Kasumi-1 (cell line): Measurements from ENCODE around the gene CMIP.

Source experiments
- DNase-seq, 2 experiments: peaks; one replicate each; lab custom pipeline; 2025; lab: John Stamatoyannopoulos, UW

The CMIP gene

DNA sequence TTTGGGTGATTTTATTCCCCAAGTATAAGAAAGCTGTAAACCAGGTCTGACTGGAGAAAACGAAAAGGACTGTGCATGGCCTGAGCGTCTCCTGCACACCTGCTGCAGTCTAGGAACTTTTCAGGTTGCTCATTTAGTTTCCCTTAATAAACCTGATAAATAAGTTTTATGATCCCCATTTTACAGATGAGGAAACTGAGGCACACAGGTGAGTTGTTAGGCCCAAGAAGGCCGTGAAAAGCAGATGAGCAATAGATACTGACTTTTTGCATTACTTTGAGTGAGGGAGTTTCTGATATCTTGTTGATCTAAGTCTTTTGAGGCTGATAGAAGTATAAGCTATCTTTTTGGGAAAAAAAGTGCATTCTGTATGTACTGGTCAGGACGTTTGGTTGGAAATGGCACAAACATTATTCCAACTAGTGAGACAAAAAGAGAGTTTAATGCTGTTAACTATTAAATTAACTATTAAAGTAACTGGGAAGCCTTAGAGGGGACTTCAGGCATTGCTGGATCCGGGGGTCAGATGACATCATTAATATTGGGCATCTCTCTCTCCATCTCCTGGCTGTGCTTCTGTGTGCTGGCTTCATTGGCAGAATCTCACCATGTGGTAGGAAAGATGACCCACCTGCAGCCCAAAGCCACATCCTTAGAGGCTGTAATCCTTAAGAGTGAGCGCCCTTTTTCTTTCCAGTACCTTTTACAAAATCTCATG, 163.4 kb downstream of the CMIP start:
- no peak for DNase-seq

DNA sequence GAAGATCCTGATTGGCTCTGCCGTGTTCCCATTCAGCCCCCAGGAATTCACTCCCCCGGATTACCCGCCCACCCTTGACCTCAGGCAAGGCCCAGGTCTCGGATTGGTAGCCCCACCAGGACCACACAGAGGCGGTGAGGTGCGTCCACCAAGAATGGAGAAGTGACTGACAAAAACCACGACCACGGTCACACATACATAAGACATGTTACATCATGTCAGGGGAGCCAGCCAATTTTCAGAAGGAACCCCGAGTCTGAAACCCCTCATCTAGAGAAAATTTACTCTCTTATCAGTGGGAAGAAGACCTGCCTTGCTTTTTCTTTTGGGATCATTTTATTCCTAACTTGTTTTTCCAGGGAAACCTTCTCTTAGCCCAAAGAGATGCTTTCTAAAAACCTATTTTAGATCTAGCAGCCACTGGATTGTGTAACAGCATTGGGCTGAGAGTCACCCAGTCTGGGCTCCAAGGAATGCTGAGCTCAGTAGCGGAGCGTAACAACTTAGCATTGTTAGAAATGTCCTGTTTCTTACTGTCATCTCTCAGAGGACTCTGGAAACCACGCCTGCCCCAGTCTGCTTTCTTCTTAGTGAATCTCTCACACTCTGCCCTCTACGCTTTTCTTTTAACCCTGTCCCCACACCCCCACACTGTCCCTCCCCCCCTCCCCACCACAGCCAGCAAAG, 164.1 kb downstream of the CMIP start:
- peak; percentile 23 to 25 for DNase-seq

DNA sequence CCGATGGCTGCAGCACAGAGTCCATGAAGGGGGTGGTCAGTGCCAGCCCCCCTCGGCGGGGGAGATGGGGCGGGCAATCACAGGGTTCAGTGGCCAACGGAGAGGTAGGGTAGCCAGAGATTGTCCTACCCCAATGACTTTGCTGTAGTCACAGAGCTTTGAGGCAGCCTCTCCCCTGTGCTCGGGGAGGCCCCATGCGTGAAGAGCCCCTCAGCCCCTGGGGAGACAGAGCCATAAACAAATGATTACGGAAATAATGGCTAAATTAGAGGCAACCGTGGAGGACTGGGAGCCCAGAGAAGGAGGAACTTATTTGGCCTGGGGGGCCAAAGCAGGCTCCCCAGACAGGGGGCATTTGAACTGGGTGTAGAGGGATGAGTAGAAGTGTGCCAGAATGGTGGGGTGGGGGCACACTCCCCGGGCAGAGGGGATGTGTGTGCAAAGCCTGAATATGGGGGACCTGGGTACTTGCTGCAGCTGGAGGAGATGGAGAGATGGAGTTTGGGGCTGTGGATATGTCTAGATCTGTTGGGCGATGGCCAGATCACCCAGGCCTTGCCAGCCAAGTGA, 164.8 kb downstream of the CMIP start:
- DNase-seq, result no peak

DNA sequence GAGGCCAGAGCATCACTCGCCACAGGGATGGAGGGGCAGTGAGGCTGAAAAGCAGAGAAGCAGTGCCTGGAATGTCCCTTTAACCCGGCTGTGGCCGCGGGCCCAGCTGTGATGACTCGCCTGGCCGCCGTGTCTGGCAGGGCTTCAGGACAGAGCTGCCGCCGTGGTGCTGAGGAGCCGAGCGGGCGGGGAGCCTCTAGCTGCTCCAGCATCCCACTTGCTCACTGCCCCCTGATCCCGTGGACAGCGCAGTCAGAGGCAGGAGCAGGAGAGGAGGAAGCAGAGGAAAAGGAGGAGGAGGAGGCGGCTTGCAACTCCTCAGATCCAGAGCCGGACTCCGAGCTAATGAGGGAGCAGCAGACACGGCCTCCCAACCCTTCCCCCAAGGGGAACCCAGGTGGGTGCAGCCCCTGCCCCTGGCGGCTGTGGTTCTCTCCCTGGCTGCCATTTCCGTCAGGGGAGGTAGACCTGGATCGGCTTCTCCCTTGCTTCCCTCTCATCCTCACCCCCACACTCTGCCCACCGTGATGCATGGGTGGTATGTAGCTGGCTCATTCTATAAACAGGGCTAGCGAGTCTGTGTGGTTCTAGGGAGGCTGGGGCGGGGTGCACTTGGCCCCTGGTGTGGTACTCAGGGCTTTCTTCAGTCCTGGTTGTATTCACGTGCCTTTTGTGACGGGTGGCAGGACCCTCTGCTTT, 165.7 kb downstream of the CMIP start:
- DNase-seq, result no peak

DNA sequence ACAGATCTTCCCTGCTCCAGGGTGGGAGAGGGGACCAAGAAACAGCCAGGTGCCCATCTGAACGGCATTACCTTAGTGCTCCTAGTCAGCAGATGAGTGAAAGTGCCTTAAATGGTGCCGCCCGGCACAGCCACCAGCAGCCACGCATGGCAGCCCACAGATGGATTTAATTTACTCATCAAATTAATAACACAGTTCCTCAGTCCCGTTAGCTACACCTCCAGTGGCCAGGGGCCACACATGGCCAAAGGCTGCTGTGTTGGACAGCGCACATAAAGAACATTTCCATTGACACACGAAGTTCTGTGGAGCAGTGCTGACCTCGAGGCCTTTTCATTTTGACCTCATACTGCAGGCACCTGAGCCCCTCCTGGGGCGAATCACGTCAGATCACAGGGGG, 166.3 kb downstream of the CMIP start:
- no peak for DNase-seq

DNA sequence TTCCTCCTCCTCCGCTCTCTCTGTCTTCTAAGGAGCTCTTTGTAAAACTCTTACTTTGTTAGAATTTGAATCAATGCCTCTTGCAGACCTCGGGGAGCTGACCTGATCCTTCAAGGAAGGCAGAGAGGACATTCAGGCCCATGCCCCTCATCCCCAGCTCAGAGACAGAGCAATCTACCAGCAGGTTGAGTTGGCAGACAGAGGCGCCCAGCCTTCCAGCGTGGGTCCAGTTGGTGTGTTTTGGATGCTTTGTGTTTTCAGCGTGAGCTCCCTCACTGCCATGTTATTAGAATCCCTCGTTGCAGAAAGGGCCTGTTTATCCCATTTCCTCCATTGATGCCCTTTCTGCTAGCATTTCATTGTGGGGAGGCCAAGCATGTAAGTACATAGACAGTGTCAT, 167.1 kb downstream of the CMIP start:
- DNase-seq, result no peak

DNA sequence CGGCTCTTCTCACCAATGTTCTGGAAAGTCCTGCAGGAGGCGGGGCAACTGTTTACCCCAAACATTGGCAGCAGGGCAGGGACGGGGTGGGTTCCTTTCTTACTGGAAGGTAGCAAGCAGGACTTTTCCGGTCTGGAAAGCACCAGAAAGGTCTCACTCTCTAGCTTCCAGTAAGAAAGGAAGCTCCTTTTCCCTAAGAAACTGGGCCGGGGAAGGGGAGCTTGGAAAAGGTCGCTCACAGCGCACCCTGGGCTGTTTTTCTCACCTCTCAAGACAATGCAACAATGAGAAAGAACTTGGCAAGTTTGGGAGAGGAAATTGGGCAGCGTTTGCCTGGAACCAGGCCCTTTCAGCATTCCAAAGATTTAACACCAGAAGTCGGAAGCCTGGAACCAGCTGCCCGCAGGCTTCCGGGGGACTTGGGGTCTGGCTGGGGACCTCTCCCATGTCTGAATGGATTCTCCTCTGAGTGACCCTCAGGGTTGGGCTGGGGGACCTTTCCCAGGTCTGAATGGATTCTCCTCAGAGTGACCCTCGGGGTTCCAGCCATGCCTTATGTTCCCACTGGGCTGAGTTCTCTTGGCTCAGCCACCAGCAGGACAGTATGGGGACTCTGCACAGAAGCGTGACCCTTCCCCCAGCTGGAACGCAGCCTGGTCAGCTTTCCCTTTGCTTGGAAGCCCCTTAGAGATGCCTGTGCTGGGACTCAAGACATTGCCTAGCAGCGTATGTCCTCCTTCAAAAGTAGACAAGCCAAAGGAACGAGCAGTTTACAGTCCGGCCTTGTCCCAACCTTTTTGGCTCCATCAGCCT, 167.9 kb downstream of the CMIP start:
- no peak for DNase-seq

DNA sequence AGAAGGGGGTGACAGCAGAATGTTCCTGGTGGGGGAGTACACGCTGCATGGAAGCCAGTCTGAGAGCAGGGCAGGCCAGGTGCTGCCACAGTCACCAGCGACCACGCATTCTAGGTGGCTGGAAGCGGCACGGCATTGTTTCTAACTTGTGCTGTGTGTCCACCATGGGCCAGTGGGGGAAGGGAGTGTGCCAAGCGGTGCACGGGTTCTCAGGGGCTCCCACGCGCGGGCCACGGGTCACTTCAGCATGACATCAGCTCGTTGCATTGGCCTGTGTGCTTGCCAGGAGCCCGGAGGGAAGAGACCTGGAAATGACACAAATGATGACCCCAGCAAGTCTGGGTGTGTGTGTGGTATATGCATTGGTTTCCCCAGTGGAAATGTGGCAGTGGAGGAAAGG, 169.6 kb downstream of the CMIP start:
- no peak for DNase-seq

DNA sequence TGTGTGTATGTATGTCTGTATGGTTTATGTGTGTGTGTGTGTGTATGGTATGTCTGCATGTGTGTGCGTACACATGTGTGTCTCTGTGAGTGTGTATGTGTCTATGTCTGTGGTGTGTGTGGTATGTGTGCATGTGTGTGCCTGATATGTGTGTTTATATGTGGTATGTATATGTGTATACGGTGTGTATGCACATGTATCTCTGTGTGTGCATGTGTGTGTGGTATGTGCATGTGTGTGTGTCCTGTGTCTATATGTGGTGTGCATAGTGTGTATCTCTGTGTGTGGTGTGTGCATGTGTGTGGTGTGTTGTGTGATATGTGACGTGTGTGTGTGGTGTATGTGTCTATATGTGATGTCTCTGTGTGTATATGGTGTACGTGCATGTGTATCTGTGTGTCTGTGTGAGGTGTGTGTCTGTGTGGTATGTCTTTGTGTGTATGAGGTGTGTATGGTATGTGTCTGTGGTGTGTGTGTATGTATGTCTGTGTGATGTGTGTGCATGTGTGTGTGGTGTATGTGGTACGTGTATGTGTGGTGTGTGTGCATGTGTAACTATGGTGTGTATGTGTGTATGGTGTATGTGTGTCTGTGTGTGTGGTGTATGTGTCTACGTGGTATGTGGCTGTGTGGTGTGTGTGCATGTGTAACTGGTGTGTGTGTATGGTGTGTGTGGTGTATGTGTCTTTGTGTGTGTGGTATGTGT, 170.2 kb downstream of the CMIP start:
- DNase-seq, result no peak

DNA sequence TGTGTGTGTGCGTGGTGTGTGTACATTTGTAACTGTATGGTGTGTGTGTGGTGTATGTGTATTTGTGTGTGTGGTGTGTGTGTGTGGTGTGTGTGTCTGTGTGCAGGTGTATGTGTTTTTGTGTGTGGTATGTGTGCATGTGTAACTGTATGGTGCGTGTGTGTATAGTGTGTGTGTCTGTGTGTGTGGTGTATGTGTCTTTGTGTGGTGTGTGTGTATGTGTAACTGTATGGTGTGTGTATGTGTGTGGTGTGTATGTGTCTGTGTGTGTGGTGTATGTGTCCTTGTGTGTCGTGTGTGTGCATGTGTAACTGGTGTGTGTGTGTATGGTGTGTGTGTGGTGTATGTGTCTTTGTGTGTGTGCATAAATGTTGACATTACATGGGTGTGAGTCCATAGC, 170.8 kb downstream of the CMIP start:
- DNase-seq, result no peak

DNA sequence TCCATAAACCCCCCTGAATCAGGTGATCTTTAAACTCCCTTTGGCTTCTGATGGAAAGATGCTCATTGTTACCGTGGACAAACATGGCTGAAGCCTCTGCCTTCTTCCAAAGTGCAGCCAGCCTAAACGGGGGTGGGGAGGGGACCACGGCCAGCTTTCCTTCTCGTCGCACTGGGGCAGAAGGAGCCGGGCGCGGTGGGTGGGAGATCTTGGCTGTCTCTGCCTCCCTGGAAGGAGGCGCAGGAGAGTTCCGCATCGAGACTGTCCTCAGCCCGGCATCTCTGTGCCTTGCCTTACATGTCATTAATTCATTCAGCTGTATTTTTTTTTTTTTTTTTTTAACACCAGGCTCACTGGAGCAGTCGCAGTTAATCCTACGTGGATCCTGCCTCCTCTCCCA, 171.2 kb downstream of the CMIP start:
- no peak for DNase-seq

DNA sequence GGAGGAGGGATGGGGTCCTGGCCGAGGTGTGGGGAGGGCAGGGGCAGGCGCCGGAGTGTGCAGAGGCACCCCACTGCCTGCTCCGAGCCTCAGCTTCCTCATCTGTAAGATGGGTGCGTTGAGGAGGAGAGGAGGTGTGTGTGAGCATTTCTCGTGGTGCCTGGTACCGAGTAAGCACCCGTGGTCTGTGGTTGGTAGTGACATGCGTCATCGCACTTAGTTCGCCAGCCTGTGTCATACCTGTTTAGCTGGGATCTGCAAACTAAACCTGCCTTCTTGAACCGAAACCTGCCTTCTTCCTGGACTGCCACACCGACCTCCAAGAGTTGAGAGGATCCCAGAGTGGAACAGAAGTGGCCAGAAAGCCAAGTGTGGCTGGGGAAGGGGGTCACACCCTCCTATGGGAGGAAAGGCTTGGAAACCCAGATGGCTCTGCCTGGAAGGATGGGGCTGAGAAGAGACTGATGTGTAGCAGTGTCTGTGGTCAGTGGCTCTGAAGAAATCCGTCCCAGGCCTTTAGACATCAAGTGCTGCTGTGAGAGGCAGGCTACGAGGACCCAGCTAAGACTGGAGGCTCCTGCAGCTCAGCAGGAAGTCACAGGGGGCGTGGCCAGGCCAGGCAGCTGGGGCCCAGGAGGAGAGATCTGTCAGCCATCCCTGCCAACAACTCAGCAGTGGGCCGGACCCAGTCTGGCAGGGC, 171.9 kb downstream of the CMIP start:
- peak; percentile 70 to 76 for DNase-seq

DNA sequence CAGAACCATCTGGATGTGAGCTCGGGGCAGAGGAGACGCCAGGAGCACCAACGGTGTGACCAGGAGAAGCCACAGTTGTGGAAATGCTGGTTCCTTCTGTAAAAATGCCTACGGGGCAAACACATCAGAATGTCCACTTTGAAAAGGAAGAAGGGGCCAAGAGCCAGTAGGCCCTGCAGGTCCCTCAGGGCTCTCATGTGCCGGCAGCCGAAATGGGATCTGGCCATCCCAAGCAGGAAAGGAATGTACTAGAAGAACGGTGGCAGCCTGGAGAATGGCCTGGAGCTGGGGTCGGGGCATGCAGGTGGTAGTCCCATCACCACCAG, 172.4 kb downstream of the CMIP start:
- no peak for DNase-seq

DNA sequence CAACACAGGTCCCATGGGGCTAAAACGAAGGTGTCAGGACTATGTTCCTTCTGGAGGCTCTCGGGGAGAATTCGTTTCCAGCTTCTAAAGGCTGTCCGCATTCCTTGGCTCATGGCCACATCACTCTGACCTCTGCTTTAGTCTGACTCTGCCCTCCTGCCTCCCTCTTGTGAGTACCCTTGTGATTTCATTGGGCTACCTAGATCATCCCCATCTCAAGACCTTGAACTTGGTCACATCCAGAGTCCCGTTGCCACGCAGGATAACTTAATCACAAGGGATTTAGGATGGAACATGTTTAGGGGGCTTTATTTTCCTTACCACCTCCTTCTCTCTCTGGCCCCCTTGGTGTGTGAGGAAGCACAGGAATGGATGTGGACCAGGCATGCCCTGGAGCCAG, 173.6 kb downstream of the CMIP start:
- DNase-seq, result no peak

DNA sequence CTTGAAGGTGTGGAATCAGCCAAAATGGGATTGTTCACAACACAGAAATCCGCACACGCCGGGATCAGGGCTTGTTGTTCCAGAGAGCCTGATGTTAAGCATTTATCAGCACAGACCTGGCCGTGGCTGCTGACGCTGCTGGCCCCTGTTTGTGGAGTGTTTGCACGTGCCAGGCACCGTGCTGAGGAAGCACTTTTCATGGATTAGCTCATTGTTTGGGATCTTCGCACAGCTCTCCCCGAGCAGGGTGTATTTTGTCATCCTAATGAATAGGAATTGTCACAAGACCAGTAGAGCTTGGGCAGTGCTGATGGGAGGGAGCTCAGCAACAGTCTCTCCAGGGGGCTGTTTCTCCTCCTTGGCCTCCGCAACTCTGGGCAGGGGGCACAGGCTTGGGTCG, 174.1 kb downstream of the CMIP start:
- DNase-seq, result no peak

DNA sequence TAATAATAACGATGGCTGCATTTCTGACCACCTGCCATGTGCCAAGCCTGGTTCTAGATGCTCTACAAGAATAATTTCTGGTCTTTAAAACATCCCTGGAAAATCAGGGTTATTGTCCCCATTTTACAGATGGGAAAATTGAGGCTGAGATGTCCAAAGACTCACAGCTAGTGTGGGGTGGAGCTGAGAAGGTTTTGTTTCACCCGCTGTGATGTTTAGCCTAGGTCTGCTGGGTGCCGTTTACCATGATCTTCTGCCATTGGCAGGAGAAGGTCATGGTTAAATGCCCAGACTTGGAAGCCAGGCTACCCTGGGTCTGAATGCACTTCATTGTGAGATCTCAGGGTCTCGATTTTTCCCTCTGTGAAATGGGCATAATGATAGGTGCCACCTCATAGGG, 175.4 kb downstream of the CMIP start:
- no peak for DNase-seq

DNA sequence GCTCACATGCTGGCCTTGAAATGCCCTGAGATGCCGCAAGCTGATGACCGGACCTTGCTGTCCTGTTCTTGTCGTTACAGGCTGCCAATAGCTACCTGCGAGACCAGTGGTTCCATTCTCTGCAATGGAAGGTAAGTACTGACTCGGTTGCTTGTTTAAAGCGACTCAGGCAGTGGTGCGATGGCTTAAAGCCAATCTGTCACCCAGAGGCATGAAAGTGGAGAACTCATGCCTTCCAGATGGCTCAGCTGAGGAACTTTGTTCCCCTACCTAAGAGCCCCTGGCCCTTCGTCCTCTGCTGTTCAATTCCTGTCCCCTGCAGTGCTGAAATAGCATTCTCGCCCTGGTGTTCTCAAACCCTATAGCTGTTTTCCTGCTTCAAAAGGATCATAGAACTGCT, 176.2 kb downstream of the CMIP start:
- DNase-seq, result no peak

DNA sequence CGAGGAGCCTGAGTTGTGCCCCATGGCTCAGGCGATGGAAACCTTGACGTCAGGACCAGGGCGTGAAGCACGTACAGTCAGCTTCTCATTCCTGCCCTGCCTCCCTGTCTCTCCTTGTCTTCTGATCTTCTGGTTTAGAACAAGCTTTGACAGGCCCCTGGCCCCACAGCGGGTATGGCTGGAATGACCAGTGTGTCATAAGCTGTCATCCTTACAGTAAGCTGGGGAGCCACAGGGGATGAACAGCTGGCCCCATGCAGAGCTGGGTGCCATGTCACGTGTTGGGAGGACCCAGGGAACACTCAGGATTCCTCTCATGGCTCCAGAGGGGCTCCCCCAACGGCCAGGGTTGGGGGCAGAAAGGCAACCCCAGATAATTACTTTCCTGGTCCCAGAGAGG, 176.9 kb downstream of the CMIP start:
- no peak for DNase-seq

DNA sequence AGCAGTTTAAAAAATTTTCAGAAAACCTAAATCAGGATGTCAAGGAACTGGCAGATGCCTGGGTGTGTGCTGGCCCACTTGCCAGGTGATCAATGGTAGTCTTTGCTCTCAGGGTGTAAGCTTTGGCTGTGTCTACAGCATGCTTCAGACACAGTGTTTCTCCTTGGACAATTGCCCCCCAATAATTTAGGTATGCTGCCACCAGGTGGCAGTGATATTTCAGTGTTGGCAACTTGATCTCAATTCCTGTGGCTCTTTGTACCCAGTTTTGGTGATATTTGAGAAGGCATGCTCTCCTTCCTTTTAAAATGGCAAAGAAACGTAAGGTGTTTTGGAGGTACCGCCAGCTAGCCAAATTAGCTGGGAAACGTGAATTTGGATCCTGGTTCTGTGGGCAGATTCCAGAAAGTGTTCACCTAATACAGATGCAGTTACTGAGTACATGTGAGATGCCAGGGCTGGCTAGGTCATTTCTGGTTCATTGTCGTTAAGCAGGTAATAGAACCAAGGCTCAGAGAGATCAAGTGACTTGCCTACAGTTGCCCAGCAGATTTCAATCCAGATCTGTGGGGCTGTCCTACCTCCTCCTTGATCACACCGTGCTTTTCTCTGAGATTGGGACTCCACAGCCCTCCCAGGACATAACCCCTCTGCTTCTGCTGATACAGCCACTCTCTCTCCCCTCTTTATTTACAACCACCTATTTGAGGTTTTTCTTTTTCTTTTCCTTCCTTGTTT, 178.9 kb downstream of the CMIP start:
- DNase-seq, result peak; percentile 30 to 67

DNA sequence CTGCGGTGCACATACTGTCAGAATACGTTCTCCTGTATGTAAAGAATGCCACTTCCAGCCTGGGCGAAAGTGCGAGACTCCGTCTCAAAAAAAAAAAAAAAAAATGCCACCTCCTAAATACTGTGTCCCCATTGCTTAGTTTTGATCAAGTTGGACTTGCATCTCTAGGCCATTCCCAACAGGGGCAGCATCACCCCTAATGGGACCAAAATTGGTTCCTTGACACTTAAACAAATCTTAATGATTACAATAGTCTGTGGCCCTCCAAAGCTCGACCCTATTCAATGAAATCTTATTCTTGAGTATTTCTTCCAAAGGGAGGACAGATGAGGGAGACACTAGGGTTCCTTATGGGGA, 179.8 kb downstream of the CMIP start:
- no peak for DNase-seq
